Fibroblast of villous mesenchyme (primary cell): ENCODE data around the gene PIEZO2. TPM values are rescaled to one million over a fixed set of nuclear protein-coding genes. Genes with fewer than 3 reads are reported as not detected.

Experiments used
- DNase-seq: peaks from one replicate; pipeline ENCODE4 v3.0.0-alpha.2; 2010; ENCODE audit warnings: low read depth
- H3K4me3 ChIP-seq: 2 replicates; pipeline ENCODE4 v1.5.1; 2011; ENCODE audit warnings: low read depth, mild to moderate bottlenecking, low read length
- CTCF ChIP-seq: IDR thresholded peaks from 2 replicates; pipeline ENCODE4 v1.5.1; 2012; ENCODE audit warnings: low read depth, mild to moderate bottlenecking, low read length; ENCODE audit not compliant: insufficient read depth
- total RNA-seq: library from RNA; depleted of rRNA; stranded (reverse); fragments of >200 nt; gene quantifications from 2 replicates; pipeline ENCODE4 v1.2.3, GENCODE V29; 2012

The PIEZO2 gene
- total RNA-seq, 1 donor, result 1.7 TPM

- peak; percentile 74 for DNase-seq
- no peak overlapping the region for H3K4me3 ChIP-seq
- TF ChIP-seq CTCF, result no peak
Observed at GRCh38 chr18:10842861-10843260, 306.5 kb downstream of the PIEZO2 start.

GRCh38 chr18:10842371-10842770, 307.0 kb downstream of the PIEZO2 start:
- no peak overlapping the region for H3K4me3 ChIP-seq
- no peak for DNase-seq
- no peak for TF ChIP-seq CTCF

- no peak for TF ChIP-seq CTCF
- no peak overlapping the region for H3K4me3 ChIP-seq
- DNase-seq, result peak; percentile 67
Observed at GRCh38 chr18:10841203-10841602, 308.2 kb downstream of the PIEZO2 start.

GRCh38 chr18:10840743-10841142, 308.6 kb downstream of the PIEZO2 start:
- H3K4me3 ChIP-seq, result no peak overlapping the region
- peak; percentile 64 for DNase-seq
- no peak for TF ChIP-seq CTCF

GRCh38 chr18:10839421-10839820, 309.9 kb downstream of the PIEZO2 start:
- no peak for TF ChIP-seq CTCF
- DNase-seq, result no peak

GRCh38 chr18:10838553-10838952, 310.8 kb downstream of the PIEZO2 start:
- TF ChIP-seq CTCF, result no peak
- DNase-seq, result peak; percentile 91
- H3K4me3 ChIP-seq, result no peak overlapping the region

More at GRCh38 chr18:10839421-10839820, 309.9 kb downstream of the PIEZO2 start:
- H3K4me3 ChIP-seq, result no peak overlapping the region

GRCh38 chr18:10834128-10834815, 315.1 kb downstream of the PIEZO2 start:
- TF ChIP-seq CTCF, result no peak

More at GRCh38 chr18:10834128-10834815, 315.1 kb downstream of the PIEZO2 start:
- no peak overlapping the region for H3K4me3 ChIP-seq
- DNase-seq, result no peak
